Bone marrow (tissue), 2 donors: ENCODE data around the gene ITPK1.
"Not testable (repeated sequence)": the region's sequence is repeated elsewhere in the genome, so short reads cannot be mapped to it uniquely, and the experiment has no call there.

ENCODE experiments used
- DNase-seq, 2 donors: peaks; one replicate each; lab custom pipeline; 2025; lab: John Stamatoyannopoulos, UW

ITPK1 gene

DNA sequence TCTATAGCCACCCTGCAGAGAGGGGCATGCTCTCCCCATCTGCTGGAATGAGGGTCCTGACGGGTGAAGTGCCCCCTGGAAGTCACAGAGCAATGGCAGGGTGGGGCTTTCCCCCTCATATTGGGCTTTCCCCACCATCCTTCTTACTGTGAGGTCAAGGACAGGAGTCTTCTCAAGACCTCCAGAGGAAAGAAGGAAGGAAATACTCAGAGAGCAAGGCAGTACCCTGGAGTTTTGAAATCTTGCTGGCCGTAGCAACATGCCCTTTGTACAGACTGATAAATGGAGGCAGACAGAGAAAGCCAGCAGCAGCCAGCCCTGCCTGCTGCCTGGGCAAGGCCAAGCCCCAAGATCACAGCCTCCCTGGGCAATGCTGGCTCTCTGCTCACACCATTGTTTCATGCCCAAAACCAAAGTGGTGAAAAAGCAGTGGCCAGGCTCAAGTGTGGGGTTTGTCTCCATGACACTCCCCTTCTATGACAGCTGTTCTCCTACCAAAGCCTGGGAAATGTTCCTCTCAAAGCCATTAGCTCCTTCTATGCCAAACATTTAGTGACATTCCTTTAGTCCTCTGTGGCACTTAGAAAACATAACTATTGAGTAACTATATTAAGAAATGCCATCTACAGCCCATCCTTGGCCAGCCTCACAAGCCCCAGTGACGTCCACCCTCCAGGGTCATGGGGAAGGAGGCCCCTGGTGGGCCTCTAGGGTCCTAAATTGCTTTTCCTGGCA lies 13.2 kb upstream of the ITPK1 start:
- DNase-seq: no peak

- no peak for DNase-seq
Measured at GRCh38 chr14:93126111-93126510, 10.4 kb upstream of the ITPK1 start.

DNA sequence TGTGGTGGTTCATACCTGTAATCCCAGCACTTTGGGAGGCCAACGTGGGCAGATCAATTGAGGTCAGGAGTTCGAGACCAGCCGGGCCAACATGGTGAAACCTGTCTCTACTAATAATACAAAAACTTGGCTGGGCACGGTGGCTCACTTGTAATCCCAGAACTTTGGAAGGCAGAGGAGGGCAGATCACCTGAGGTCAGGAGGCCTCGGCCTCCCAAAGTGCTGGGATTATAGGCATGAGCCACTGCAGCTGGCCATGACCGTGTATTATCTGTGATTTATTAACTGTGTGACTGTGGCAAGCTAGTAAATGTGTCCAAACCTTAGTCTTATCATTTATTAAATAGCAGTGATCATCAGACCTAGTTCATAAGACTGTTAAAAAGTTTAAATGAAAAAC lies 7.1 kb upstream of the ITPK1 start:
- no peak for DNase-seq

DNA sequence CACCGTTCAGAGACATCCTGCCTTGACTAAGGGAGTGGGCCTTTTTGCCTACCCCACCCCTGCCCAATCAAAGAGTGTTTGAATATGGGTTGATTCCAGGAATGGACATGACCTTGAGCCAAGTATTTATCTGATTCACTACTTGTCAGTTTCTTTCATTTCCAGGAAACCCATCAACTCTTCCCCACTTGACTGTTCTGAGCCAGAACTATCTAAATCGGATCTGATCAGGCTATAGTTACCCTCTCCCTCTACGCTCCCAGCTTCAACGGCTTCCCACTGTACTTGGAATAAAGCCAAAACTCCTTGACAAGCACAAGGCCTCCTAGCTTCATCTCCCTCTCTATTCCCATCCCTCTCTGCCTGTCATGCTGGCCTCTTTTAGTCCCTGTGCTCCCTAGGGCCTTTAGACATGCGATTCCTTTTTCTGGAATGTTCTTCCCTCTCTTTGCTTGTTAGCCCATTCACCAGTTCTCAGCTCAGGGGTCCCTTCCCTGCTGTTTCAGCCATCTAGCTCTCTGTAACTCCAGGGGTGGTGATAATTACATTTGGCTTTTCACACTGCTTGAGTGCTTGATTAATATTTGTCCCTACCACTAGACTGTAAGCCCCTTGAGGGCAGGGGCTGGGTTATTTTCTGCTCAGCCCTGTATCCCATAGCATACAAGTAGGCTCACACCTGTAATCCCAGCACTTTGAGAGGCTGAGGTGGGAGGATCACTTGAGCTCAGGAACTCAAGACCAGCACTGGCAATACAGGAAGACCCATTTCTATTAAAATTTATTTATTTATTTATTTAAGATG lies 5.5 kb upstream of the ITPK1 start:
- no peak for DNase-seq

GRCh38 chr14:93120517-93120916 lies 4.8 kb upstream of the ITPK1 start:
- peak in 1 of 2 donors; percentile 71 for DNase-seq

DNA sequence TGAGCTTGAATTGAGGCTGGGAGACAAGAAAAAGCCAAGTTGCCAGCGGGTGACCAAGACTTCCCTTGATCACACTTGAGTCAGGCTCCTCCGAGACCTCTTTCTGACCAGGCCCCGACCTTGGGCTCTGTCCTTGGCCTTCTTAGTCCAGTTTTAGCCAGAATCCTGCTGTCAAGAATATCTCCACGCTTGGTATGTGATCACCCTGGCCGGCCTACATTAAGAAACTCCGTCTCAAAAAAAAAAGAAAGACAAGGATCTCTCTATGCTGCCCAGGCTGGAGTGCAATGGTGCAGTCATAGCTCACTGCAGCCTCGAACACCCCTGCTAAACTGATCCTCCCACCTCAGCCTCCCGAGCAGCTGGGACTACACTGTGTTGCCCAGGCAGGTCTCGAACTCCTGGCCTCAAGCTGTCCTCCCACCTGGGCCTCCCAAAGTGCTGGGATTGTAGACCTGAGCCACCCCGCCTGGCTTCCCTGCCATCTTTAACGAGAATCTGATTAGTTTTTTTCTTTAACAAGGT lies 1.0 kb upstream of the ITPK1 start:
- no peak for DNase-seq

DNA sequence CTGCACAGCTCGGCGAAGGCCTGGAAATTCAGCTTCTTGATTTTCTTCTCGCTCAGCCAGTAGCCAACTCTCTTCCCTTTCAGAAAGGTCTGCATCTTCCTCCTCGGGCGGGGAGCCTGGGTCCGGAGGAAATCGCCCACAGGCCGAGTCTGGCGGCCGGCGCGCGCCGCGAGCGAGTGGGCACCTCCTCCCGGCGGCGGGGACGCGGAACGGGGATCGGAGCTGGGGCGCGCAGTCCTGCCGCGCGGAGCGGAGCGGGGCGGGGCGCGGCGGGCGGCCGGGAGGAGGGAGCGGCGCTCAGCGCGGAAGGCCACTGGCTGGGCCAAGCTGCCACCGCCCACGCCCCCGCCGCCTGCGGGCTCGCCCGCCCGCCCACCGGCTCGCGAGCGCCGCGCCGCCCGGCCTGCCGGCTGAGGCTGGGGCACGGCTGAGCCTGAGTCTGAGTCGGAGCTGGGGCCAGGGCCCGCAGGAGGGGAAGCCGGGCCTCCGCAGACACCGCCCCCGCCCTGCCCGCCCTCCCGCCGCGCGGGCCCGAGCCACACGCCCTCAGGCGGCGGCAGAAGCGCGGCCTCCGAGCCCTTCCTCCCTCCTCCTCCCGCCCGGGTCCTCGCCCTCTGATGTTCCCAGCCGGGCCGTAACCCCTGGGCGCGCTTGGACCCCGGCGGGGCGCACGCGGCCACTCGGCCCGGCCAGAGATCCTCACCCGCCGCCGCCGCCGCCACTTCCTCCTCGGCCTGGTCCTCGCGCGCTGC lies 480 bp downstream of the ITPK1 start:
- DNase-seq: peak; percentile 58 to 91

DNA sequence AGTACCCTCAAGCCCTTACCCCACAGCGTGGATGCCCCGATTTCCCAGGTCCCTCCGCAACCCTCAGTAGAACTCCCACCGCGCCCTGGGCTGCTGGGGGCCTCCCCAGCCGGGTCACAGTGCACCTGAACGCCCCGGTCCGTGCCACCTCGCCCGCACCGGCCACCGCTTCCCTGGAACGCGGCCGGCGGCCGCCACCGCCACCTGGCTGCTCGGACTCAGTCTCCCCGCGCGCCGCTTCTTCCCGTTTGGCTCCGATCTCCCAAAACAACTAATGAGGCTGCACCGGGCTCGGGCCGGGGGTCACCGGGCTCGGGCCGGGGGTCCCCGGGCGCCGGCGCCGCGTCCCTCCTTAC lies 1.0 kb downstream of the ITPK1 start:
- DNase-seq: no peak

GRCh38 chr14:93114068-93114710 lies 1.5 kb downstream of the ITPK1 start:
- DNase-seq: no peak

GRCh38 chr14:93113678-93114067 lies 2.1 kb downstream of the ITPK1 start:
- no peak for DNase-seq

DNA sequence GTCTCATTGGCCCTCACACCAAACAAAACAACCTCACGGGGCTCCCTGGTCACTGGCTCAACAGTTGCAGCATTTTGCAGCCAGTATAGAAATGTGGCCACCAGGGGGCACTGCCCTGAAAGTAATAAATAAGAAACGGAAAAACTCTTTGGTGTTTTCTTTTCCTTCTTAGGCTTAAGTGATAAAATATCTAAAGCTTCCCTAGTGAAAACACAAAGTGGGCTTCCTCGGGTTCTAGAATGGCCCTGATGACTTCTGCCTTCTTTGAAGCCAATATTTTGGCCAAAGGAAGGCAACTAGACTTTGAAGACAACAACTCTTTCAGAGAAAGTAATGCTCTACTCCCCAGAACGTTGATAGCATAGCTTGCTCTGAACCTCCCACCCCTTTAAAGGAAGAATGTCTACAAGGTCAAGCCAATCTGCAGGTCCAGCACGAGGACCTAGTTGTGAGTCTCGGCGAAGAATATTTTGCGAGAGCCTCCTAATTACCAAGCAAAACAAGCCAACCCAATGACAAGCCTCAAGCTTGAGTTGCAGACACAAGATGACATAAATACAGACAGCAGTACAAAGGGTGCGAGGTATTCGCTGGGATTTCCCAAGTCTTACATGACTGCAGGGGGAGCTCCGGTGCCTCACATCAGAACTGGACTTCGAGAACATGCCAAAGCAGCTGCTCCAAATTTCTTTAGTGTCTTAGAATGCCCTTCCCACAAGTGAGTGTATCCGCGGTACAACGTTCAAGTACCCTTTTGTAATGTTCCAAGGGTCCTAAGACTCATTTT lies 2.6 kb downstream of the ITPK1 start:
- DNase-seq: peak; percentile 31 to 49

DNA sequence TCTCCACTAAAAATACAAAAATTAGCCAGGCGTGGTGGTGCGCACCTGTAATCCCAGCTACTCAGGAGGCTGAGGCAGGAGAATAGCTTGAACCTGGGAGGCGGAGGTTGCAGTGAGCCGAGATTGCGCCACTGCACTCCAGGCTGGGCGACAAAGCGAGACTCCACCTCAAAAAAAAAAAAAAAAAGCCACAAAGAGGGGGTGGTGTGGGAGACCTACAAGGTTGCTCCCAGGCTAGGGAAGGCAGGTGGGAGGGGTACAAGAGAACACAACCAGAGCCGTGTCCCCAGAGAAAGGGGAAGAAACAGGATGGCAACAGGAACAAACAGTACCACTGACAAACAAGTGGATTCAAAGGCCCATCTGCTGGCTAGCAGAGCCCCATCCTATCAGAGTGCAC lies 4.2 kb downstream of the ITPK1 start:
- not testable (repeated sequence) for DNase-seq

- no peak for DNase-seq
Measured at GRCh38 chr14:93110856-93111419, 4.8 kb downstream of the ITPK1 start.

DNA sequence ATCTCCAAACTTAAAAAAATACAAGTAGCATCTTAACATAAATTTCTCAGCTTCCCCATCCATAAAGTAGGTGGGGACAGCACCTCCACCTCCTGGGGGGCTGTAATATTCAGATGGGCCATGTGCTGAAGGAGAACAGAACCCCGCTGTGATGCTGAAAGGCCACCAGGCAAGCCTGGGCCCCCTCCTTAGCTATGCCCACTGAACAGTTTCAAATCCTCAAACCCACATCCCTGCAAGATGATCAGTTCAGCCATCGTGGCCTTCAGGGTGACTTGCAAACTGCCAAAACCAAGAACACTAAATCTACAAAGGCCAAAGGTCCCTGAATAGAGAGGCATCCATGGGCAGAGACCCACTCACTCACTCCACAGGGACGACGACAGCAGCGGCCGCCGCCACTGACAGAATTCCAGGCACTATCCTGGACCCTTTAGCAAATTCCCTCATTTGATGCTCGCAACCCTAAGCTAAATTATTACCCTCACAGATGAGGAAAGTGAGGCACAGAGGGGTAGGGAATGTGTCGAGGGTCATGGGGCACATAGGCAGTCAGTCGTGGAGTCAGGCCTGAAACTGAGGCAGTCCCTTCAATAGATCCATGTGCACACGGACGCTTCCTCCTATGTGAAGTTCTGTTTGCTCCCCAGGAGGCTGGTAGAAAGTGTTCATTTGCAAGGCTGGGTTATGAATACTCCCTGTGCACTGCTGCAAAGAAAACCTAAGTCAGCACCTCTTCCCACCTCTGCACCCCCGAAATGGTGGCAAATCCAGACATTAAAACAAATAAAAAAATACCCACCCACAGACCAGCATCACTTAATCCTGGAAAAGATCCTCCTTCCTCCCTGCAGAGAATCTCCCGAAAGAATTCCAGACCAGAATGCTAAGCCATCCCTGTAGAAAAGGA lies 5.9 kb downstream of the ITPK1 start:
- DNase-seq: no peak

GRCh38 chr14:93108105-93108504 lies 7.6 kb downstream of the ITPK1 start:
- no peak for DNase-seq

GRCh38 chr14:93107453-93107852 lies 8.3 kb downstream of the ITPK1 start:
- no peak for DNase-seq

GRCh38 chr14:93106541-93107156 lies 9.1 kb downstream of the ITPK1 start:
- no peak for DNase-seq

DNA sequence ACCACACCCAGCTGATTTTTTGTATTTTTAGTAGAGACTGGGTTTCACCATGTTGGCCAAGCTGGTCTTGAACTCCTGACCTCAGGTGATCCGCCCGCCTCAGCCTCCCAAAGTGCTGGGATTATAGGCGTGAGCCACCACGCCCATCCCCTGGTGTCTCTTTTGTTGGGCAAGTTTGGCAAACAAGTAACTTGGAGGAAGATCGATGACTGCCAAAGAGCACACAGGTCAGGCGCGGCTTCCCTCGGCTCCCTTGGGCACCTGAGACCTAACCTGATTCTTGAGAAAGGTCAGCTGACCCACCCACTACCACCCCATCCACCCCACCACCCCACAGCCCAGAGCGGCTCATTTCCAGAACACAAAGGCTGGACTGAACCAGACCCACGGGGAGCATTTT lies 9.9 kb downstream of the ITPK1 start:
- not testable (repeated sequence) for DNase-seq

DNA sequence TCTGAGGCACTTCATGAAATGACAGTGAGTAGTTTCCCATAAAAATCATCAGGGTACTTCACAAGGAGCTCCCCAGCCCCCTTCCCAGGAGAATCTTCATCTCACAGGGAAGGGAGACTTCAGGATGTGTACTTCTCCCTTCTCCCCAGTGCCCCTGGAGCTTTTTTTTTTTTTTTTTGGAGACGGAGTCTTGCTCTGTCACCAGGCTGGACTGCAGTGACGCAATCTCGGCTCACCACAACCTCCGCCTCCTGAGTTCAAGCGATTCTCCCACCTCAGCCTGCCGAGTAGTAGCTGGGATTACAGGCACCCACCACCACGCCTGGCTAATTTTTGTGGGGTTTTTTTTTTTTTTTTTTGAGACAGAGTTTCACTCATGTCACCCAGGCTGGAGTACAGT lies 10.4 kb downstream of the ITPK1 start:
- peak; percentile 25 to 27 for DNase-seq
